HG03025 (cell line): ENCODE results near the gene C17orf75.
"Not testable (repeated sequence)": the region's sequence is repeated elsewhere in the genome, so short reads cannot be mapped to it uniquely, and the experiment has no call there.

Experiments
- ATAC-seq: cut with Tn5 transposase; IDR thresholded peaks from one replicate; pipeline ENCODE4 v1.9.1; 2021; ENCODE audit warnings: mild to moderate bottlenecking, moderate library complexity; ENCODE audit not compliant: unreplicated experiment, low FRiP score

The C17orf75 gene

DNA sequence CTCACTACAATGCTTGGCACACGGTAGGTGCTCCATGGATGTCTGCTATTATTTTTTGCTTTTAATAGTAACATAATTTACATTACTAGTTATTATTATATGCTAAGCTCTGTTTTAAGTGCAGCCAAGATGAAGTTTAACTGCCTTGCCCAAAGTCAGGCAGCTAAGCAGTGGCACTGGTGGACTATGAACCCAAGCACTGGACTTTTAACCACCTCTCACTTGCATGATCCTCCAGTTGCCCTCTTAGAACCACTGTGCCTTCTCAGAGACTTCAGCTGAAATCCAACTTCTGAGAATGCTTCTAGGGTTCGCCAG is 6.5 kb upstream of the C17orf75 start:
- ATAC-seq, result no peak

DNA sequence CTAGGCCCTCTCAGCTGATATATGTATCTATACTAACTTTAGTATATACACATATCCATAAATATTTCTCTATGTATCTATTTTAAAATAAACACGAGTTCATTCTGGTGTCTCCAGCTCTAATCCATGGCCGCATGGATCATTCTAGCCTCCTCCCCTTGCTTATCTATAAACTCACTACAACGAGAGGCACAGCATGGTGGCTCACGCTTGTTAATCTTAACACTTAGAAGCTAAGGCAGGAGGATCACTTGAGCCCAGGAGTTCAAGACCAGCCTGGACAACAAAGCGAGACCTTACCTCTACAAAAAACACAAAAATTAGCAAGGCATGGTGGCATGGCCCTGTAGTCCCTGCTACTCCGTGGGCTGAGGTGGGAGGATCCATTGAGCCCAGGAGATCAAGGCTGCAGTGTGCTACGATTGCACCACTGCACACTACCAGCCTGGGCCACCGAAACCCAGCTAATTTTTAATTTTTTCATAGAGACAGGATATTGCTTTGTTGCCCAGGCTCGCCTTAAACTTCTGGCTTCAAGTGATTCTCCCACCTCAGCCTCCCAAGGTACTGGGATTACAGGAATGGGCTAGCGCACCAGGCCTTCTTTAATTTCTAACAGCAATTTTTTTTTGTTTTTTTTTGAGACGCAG is 4.1 kb upstream of the C17orf75 start:
- no peak for ATAC-seq

DNA sequence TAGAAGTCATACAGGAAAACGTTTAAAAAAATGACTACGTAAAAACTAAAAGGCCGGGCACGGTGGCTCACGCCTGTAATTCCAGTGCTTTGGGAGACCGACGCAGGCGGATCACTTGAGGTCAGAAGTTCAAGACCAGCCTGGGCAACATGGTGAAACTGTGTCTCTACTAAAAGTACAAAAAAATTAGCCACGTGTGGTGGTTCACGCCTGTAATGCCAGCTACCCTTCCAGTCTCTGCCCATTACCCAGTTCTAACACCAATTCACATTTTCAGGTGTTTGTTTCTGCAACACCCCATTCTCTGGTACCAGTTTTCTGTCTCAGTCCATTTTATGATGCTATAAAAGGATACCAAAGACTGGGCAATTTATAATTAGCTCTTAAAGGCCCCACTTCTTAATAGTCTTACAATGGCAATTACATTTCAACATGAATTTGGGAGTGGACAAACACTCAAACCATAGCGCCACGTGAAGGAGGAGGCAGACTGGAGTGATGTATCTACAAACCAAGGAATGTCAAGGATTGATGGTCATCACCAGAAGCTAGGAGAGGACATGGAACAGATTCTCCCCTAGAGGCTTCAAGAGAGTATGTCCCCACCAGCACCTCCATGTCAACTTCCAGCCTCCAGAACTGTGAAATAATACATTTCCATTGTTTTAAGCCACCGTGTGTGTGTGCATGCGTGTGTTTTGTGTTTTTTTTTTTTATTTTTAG is 791 bp upstream of the C17orf75 start:
- no peak for ATAC-seq

DNA sequence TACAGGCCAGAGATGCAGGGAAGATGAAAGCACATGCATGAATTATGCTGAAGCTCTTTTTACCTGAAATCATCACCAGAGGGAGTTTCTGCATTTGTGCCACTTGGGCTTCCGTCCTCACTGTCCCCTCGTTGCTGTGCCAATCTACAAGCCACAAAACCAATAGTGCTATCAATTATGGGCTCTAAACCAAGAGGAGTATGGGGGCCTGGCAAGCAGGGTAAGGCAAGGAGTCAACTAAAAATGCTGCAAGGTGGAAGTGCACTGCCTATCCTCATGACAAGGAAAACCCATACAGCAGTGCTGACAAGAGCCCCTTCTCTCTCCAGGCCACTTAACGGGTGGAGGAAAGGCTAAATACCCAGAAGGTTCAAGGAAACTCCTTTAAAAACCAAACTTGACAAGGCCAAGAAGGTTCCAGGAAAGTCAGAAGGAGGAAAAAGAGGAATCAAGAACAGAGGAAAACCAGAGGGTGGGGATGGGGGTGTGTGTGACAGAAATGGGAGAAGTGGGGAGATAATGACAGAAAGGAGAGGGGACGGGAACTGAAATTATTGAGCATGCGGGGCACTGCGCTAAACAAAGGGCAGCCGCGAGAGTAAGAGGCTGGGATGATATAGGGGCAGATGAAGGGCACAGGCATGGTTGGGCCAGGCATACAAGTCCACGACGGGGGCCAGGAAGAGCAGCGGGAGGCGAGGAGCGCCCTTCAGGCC is 674 bp downstream of the C17orf75 start:
- no peak for ATAC-seq

DNA sequence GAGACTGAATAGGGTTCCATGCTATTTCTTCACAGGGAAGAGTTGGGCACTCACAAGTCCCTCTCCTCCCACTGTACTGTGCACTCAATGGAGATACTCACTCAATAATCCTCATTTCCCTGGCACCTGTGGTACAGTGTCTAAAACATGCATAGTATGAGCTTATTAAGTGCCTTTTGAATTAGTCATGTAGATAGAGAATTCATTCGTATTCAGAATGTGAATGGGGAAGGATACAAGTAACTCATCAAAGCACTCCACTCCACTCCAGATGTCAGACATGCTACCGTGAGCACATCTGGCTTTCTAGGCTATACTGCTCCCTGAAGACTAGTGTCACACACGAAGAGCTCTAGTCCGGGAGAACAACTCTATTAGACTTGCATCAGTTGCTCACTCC is 6.3 kb downstream of the C17orf75 start:
- ATAC-seq, result no peak

DNA sequence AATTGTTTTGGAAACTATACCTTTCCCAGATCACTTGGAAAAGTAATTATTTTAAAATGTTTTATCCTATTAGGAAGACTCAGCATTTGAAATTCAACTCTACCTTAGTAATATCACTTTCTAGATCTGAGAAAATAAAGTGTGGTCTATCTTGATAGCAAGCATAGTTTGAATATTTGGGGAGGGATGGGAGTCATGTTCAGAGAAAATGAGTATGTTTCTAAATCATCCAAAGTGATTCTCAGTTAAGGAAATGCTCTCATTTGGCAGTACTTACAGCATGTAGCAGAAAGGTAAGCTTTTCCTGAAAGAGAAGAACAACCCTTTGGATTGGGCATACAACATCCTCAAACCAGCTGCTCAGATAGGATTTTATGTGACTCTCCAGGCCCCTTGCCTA is 6.9 kb downstream of the C17orf75 start:
- no peak for ATAC-seq

DNA sequence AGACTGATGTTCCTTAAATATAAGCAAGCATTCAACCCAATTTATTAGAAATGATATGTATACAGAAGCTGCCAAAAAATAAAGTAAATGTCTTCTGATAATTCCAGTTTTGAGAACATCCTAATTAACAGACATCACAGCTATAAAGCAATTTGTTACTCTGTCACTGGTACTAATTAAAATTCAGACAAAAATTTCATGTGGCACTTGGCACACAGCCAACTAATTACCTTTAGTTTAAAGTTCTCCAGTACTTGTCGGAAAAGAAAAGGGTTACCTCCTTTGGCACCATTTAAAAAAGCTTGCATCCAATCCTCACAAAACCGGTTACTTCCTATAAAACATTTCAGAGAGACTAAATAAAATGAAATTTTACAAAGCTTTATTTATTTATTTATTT is 8.8 kb downstream of the C17orf75 start:
- no peak for ATAC-seq

DNA sequence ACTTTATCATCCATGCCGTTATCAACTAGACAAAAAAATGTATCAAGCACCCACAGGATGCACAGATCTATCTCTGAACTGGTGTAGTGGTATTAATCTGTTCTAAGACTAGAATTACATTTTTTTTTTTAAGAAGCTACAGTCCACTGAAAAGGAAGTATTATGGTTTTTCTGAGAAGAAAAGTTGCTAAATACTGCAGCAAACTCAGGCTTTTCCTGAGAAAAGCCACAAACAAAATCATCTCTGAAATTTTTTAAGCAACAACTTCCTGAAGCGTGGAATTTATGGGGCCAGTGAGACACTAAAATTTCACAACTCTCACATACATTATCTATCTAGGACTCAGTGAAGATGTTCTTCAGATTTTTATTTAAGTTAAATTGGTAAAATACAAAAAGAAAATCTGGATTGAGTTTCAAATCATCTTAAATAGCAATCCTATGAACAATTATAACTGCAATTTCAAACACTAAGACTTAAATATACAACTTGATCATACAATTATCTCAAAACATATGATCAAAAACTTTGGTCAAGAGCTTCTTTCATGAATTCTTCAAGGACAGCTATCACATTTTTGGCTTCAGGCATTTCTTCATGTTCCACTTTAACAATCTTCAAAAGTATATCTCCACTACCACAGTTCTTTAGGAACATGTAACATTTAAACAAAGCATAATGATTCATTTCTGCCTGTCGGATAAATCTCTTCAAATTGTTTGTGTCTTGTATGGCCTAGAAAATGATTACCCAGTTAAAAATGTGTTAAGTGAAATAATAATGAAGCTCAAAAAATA is 10.5 kb downstream of the C17orf75 start:
- no peak for ATAC-seq

DNA sequence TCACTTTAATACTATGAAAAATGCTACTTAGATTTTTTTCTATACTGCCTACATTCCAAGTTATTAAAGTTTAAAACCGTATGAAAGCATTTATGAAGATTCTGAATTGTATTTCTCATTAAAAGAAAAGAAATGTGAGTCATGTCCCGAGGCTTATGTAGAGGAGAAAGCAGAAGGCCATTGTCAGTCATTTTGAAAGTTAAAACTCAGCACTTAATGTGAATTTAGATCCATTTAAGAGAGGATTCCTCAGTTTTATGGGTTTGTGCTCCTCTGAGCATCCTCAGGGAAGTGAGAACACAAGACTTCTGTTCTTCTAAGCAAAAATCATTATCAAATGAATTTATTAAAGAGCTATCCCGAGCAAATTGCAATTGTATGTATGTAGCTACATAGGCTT is 11.8 kb downstream of the C17orf75 start:
- ATAC-seq, result no peak

DNA sequence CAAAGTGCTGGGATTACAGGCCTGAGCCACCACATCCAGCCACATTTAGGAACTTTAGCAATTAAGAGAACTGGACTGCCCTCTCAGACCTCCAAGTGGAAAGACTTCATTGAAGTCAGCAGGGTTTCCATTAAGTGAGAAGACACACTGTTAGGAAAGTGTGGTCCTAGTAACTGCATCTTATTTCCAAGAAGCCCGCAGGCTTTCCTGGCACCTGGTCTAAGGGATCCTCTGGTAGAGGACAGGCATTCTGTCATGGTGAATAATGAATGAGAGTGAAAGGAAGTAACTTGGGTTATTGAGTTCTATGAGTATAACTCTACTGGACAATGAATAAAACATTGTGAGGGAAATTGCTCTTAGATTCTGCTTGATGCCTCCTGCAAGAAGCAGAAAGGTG is 14.1 kb downstream of the C17orf75 start:
- ATAC-seq, result no peak

DNA sequence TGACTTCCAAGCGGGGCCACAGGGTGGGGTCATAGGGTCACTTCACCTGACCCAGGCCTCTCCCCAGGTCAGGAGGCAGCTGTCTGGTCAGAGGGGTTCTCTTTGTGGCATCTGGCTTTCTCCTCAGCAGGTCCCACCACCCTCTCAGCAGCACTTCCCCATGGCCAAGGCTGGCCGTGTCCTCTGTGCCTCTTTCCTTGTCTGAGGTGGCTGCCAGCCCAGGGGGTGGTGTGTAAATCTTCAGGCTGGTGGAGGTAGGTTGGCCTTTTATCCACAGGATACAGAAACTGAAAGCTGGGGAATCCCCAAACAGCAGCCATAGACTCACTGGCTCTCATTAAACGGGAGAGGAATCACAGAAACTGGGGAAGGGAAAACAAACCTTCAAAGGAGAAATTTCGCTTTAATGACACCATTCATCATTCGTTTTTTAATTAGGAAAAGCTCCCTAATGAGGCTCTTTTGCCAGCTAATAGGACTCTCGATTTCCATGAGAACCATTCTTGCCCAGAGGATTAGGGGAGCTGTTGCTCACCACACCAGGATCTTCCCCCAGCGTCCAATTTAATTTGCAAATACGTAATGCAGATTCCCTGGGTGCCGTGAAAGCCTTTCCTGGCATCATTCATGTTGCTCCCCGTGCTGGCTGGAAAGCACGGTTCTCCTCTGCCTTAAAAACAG is 18.0 kb downstream of the C17orf75 start:
- no peak for ATAC-seq

DNA sequence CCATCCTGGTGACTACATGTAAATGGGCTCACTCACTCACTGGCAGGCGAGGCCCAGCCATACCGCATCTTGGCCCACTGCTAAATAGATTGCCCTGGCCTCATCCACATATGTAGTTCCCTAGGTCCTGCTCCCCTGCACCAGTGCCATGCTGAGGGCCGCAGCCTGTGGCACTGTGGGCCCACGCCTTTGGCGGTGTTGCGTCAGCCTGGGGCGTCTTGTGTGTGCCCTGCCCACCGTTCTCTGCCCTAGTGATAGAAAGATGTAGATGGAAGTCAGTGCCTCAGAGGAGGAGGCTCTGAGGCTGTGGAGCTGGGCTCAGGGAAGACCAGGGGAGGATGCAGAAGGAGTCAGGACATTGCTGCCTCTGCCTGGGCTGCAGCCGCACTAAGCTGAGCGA is 18.9 kb downstream of the C17orf75 start:
- ATAC-seq, result no peak

DNA sequence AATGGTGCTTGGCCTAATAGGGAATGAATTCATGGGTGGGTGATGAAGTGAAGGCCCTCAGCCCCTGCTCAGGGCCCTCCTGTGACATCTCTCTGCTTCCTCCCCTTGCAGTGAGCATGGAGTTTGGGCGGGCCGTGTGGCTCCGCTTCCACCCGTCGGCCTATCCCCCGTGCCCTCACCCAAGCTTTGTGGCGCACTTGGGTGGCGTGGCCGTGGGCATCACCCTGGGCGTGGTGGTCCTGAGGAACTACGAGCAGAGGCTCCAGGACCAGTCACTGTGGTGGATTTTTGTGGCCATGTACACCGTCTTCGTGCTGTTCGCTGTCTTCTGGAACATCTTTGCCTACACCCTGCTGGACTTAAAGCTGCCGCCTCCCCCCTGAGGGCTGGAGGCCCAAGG is 21.1 kb downstream of the C17orf75 start:
- no peak for ATAC-seq

DNA sequence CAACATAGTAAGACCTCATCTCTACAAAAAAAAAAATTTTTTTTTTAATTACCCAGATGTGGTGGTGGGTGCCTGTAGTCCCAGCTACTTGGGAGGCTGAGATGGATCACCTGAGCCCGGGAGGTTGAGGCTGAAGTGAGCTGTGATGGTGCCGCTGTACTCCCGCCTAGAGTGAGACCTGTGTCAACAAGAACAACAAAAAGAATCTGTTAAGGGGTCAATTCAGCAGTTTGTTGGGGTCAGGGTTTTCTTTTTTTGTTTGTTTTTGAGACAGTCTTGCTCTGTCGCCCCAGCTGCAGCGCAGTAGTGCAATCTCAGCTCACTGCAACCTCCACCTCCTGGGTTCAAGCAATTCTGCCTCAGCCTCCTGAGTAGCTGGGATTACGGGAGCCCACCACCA is 21.9 kb downstream of the C17orf75 start:
- ATAC-seq, result not testable (repeated sequence)

DNA sequence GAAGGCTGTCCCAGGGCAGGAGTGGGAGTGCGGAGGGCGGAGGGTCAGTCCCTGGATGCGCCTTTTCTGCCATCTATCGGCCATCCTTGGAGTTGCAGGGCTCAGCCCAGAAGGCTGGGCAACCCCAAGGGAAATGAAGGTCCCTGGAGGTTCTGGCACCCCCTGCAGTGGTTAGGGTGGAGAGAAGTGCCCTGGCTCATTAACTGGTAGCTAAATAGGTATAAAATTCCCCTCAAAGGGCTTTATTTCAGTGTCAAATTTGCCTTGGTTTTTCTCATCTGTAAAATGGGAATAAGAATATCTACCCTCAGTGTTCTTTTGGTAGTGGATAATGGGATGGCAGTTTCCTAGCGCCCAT is 22.4 kb downstream of the C17orf75 start:
- ATAC-seq, result no peak

DNA sequence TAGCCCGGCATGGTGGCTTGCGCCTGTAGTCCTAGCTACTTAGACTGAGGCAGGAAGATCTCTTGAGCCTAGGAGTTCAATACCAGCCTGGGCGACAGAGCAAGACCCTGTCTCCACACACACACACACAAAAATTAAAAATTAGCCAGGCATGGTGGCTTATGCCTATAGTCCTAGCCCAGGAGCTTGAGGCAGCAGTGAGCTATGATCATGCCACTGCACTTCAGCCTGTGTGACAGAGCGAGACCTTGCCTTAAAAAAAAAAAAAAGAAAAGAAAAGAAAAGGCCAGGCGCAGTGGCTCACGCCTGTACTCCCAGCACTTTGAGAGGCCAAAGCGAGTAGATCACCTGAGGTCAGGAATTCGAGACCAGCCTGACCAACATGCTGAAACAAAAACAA is 23.9 kb downstream of the C17orf75 start:
- no peak for ATAC-seq

DNA sequence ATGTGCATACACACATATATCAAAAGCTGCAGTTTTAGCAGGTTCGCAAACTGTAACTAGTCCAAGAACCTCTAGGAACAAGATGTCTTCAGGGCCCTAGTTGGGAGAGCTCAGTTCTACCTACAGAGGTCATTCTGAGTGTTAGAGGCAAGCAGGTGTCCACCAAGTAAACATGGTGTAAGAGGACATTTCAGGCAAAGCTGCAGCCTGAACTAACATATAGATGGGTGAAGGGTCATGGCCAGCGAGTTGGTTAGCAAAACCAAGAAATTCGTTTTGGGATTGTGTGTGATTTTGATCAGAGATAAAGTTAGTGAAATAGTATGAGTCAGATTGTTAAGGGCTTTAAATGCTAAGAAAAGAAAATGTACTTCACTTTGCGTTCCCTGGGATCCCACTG is 24.6 kb downstream of the C17orf75 start:
- no peak for ATAC-seq

DNA sequence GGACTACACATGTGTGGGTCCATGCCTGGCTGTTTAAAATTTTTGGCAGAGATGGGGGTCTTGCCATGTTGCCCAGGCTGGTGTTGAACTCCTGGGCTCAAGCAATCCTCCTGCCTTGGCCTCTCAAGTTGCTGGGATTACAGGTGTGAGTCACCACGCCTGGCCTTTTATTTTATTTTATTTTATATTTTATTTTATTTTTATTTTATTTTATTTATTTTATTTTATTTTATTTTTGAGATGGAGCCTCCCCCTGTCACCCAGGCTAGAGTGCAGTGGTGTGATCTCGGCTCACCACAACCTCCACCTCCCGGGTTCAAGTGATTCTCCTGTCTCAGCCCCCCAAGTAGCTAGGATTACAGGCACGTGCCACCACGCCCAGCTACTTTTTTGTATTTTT is 25.3 kb downstream of the C17orf75 start:
- not testable (repeated sequence) for ATAC-seq

DNA sequence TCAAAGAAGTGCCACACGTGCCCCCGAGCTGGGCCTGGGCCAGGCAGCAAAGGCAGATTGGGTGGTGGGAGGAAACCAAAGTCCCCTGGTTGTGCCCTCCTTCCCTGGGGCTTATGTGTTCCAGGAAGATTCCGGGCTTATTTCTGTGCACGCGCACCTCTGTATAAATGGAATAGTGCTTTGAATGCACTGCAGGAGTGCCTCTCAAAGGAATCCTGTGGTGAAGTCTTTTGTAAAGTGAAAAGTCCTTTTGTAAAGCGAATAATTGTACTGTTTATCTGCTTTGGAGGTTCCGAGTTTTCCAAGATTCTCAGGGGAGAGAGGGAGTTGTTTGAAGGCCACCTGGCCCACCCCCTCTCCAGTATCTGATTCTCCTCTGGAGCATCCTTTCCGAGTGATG is 26.8 kb downstream of the C17orf75 start:
- ATAC-seq, result no peak

DNA sequence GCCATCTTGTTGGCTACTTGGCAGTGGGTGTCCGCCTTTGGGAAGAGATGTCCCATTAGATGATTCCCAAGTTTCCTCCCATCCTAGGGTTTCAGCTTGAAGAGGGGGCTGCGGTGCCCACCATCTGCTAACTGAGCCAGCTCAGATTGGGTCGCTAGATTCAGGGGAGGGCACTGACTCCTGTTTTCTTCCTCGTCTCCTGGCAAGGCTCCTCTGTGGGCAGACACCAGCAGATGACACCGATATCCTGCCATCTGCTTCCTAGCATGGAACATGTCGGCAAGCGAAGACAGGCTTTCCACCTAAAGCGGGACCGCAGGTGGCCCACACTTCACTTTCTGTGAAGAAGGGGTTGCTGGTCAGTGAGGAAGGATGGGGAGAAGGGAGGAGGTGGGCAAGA is 27.3 kb downstream of the C17orf75 start:
- no peak for ATAC-seq
